HG03558 (cell line): ENCODE measurements around the gene RFX4.

Source experiments
- ATAC-seq: cut with Tn5 transposase; IDR thresholded peaks from one replicate; pipeline ENCODE4 v1.9.1; 2021; ENCODE audit warnings: moderate number of reproducible peaks; ENCODE audit not compliant: unreplicated experiment; ENCODE audit errors: extremely low read depth

Gene RFX4

GRCh38 chr12:106790020-106790419, 207.2 kb downstream of the RFX4 start:
- no peak for ATAC-seq

- no peak for ATAC-seq
Measured at GRCh38 chr12:106791531-106791930, 208.7 kb downstream of the RFX4 start.

- ATAC-seq, result no peak
Measured at GRCh38 chr12:106794369-106794768, 211.6 kb downstream of the RFX4 start.

- ATAC-seq, result no peak
Measured at GRCh38 chr12:106801167-106801708, 218.4 kb downstream of the RFX4 start.

GRCh38 chr12:106801830-106802533, 219.2 kb downstream of the RFX4 start:
- ATAC-seq, result no peak

GRCh38 chr12:106804668-106805067, 221.9 kb downstream of the RFX4 start:
- no peak for ATAC-seq
